Stimulated activated CD8-positive, alpha-beta memory T cell treated with anti-CD3 and anti-CD28 coated beads, Interleukin-15, amount 100 ng/mL, for 48 hours (primary cell): Measurements from ENCODE around the gene NKIRAS2.

Experiments
- DNase-seq, 2 donors: peaks; one replicate each; pipeline ENCODE4 v3.0.0-alpha.2; 2020; ENCODE audit warnings: low read depth in 2 of 2

NKIRAS2 gene

GRCh38 chr17:42055027-42055426, 35.1 kb downstream of the NKIRAS2 start:
- no peak for DNase-seq

DNA sequence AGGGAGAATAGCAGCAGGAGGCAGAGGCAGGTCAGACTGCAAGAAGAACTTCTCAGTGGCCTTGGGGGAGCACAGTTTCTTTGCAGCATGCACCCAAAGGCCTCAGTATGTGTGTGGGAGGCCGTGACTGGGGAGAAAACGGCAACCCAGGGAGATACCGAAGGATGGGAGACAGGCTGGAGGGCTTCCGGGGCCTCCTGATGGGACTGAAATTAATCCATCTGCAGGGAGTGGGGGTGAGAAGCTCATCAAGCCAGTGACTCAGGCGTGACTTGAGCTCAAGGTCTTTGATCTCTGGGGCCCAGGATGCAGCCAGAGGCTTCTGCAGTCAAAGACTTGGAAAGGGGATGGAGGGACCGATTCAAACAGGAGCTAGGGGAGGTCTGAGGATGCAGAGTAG, 35.6 kb downstream of the NKIRAS2 start:
- no peak for DNase-seq

- no peak for DNase-seq
These were observed 36.7 kb downstream of the NKIRAS2 start for GRCh38 chr17:42056635-42057034.

GRCh38 chr17:42058063-42058462, 38.2 kb downstream of the NKIRAS2 start:
- no peak for DNase-seq

DNA sequence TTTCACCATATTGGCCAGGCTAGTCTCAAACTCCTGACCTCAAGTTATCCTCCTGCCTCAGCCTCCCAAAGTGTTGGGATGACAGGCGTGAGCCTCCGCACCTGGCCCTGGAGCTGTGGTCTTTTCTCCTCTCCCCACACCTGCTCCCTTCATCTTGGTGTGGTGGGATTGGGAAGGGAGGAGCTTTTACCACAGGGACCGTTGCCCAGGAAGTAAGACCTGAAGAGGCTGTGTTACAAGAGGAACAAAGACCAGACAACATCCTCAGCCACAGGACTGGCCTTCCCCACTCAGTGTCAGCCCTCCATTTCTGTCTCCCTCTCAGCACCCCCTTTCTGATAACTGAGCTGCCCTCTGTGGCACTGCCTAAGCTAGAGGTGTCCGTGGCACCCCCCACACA, 39.9 kb downstream of the NKIRAS2 start:
- no peak for DNase-seq

DNA sequence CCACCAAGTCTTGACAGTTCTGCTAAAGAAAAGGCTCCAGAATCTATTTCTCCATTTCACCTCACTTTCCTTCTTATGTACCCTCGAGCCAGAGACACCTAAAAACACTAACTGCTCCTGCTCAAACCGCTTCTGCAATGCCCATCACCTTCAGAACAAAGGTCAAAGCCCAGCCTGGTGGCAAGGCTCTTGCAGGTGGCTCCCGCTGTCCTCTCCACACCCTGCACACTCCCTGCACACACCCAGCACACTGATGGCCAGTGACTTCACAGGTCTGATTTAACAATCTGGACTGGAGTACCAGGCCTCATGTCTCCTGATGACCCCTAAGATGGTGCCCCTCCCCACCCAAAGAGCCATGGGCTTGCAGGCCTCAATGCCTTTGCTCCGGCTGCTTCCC, 40.3 kb downstream of the NKIRAS2 start:
- no peak for DNase-seq

- no peak for DNase-seq
These were observed 42.0 kb downstream of the NKIRAS2 start for GRCh38 chr17:42061646-42062487.

- no peak for DNase-seq
These were observed 42.8 kb downstream of the NKIRAS2 start for GRCh38 chr17:42062681-42063080.

GRCh38 chr17:42065201-42065600, 45.3 kb downstream of the NKIRAS2 start:
- DNase-seq: no peak

DNA sequence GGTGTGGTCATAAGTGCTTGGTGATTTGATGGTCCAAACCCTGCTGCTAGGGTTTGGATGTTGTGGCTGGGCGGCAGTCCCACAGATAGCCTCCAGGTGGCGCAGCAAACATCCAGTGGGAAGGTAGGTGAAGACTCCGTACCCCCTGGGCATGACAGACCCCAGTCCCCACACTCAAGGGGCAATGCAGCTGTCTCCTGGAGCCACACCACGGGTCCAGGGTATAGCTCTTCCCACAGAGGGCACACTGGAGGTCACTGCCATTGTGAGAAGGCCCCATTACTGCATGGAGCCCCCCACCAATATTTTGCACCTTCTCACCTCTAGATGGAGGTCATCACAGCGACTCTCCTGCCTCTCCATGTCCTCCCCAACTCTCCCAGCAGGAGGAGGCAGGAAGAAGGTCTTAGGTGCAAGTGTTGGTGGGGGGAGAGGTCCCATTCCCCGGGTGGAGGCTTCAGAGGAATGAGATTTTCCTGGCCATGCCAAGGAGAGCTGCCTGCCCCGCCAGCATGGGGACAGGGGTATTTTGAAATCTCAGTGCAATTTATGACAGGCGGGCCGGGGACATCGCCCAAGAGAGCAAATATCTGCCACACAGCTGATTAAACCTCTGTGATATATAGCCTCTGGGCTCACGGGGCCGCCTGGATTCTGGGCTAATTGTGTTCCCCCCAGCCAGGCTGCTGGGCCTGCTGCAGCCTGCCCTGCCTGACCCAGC, 47.6 kb downstream of the NKIRAS2 start:
- peak; percentile 31 to 42 for DNase-seq

DNA sequence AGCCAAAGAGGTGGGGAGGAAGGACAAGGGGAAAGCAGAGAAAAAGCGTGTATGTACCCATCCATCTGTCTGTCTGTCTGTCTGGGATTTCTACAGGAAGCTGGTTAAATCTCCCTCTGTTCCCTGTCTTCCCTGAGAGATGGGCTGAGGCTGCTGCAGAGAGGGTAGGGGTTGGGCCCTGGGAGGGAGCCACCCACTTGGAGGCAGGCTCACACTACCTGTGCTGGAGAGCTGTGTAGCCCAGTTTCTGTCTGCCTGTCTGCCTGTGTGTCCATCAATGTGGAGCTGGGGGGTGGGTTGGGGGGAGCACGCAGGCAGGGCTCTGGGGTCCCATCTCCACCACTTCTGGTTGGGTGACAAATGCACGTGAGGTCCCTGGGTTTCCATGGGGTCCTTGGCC, 49.1 kb downstream of the NKIRAS2 start:
- no peak for DNase-seq

DNA sequence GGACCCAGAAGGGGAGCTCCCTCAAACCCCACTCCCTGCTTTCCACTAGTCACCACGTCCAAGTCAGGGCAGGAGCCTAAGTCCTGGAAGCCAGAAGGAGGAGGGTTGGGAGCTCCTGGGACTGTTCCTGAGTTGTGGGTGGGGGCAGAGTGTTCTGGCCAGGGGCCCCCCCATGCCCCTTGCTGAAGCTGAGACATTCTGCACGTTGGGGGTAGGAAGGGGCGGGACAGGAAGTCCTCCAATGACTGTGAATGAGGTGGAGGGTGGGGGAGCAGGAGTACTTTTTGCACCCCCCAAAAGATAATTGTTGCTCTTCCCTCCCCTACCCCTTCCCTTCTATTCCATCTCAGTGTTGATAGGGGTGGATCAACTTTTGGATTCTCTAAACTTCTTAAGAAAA, 51.9 kb downstream of the NKIRAS2 start:
- no peak for DNase-seq

DNA sequence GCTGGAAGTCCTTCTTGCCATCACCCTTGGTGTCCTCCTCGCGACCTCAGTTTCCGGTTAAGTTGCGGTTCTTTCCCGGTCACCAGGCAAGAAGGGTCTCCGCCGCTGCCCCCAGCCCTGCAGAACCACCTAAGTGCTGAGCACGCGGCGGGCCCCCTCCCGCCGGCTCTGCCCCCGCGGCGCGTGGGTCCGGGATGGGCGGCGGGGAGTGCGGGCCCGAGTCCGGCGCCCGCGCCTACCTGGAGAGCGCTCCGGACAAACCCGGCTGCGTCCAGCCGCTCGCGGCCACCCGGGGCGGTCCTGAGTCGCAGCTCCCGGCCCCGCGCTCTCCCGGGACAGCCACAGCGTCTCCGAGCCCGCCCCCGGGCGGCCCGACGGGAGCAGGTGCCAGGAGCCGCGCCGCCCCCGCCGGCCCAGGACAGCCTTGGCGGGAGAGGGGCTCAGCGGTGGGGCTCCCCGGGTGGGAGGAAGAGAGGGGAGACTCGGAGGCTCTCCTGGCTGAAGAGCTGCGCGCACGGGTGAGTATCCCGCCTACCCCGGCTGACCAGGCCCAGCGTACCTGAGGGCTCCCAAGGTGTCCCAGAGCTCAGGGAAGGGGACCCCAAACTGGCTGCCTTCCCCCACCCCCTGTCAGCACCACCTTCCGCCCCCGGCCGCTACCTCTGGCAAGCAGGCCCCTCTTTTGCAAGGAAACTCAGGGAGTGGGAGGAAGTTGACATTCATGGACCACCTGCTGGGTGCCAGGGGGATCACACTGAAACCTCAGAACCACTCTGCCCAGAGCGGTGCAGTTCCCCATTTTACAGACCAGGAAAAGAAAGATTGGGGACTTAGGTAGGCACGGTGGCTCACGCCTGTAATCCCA, 52.7 kb downstream of the NKIRAS2 start:
- no peak for DNase-seq
